ENCODE results near the gene KLF16.

Gene KLF16

DNA sequence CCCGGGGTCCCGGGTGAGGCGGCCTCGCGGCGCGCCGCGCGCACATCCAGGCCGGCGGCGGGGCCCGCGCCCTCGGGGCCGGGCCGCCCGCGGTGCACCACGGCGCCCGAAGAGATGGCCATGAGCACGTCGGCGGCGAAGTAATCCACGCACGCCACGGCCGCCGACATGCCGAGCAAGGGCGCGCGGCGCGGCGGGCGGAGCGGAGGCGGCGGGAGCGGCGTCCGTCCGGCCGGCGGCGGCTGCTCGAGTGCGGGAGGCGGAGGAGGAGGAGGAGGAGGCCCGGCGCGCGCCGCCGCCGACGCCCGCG, at the start of gene KLF16:
TSS of gene KLF16 (minus strand) at position 252 of the 310 bp plus-strand sequence. CDS start at position 170, 82 bp downstream.
- H3K27ac ChIP-seq = peak within 1 kb of the TSS; percentile 93
- no peak for TF ChIP-seq ZFX (IDR thresholded peaks at IDR 0.05; ENCODE audit: borderline replicate concordance)
- TF ChIP-seq, protein P1, sequence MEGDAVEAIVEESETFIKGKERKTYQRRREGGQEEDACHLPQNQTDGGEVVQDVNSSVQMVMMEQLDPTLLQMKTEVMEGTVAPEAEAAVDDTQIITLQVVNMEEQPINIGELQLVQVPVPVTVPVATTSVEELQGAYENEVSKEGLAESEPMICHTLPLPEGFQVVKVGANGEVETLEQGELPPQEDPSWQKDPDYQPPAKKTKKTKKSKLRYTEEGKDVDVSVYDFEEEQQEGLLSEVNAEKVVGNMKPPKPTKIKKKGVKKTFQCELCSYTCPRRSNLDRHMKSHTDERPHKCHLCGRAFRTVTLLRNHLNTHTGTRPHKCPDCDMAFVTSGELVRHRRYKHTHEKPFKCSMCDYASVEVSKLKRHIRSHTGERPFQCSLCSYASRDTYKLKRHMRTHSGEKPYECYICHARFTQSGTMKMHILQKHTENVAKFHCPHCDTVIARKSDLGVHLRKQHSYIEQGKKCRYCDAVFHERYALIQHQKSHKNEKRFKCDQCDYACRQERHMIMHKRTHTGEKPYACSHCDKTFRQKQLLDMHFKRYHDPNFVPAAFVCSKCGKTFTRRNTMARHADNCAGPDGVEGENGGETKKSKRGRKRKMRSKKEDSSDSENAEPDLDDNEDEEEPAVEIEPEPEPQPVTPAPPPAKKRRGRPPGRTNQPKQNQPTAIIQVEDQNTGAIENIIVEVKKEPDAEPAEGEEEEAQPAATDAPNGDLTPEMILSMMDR (IDR thresholded peaks at IDR 0.05) = no peak

DNA sequence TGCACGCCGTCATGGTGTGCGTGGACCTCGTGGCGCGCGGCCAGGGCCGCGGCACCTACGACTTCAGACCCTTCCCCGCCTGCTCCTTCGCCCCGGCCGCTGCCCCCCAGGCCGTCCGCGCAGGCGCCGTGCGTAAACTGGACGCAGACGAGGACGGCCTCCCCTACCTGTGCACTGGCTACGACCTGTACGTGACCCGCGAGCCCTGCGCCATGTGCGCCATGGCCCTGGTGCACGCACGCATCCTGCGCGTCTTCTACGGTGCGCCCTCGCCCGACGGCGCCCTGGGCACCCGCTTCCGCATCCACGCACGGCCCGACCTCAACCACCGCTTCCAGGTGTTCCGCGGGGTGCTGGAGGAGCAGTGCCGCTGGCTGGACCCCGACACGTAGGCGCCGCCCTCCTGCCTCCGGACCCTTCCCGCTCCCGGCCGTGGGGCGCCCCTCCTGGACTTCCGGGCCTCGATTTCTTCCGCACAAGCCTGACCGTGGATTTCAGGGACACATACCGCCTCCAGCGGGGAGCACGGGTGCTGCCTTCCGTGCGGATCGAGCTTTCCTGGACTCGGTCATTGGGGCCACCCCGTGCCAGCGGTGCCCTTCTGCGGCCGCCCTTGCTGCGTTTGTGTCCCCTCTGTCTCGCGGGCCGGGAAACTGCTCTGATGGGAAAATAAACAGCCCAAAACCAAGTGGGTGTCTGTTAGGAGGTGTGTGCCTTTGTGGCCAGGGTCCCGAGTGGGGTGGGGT, 49.6 kb upstream of the KLF16 start:
- H3K27ac ChIP-seq = no peak overlapping the region
- no peak for TF ChIP-seq ZFX (IDR thresholded peaks at IDR 0.05; ENCODE audit: borderline replicate concordance)
- TF ChIP-seq, protein P1 (IDR thresholded peaks at IDR 0.05) = no peak

DNA sequence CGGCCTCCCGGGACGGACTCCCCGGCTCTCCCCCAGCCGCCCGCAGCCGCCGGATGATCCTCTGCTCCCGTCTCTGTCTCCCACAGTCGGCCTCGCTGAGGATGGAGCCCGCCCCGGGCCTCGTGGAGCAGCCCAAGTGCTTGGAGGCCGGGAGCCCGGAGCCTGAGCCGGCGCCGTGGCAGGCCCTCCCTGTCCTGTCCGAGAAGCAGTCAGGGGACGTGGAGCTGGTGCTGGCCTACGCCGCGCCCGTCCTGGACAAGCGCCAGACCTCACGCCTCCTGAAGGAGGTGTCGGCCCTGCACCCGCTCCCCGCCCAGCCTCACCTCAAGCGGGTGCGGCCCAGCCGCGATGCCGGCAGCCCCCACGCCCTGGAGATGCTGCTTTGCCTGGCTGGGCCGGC, 48.6 kb upstream of the KLF16 start:
- TF ChIP-seq ZFX (IDR thresholded peaks at IDR 0.05; ENCODE audit: borderline replicate concordance) = no peak
- TF ChIP-seq, protein P1 (IDR thresholded peaks at IDR 0.05) = no peak
- H3K27ac ChIP-seq = no peak overlapping the region

DNA sequence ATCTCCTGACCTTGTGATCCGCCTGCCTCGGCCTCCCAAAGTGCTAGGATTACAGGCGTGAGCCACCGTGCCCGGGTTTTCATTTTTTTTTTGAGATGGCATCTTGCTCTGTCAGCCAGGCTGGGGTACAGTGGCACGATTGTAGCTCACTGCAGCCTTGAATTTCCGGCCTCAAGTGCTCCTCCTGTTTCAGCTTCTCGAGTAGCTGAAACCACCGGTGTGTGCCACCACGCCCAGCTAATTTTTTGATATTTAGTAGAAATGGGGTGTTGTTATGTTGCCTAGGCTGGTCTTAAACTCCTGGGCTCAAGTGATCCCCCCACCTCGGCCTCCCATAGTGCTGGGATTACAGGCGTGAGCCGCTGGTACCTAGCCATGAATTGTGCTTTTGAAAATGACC, 47.7 kb upstream of the KLF16 start:
- no peak for TF ChIP-seq ZFX (IDR thresholded peaks at IDR 0.05; ENCODE audit: borderline replicate concordance)
- TF ChIP-seq, protein P1 (IDR thresholded peaks at IDR 0.05) = no peak
- H3K27ac ChIP-seq = no peak overlapping the region

DNA sequence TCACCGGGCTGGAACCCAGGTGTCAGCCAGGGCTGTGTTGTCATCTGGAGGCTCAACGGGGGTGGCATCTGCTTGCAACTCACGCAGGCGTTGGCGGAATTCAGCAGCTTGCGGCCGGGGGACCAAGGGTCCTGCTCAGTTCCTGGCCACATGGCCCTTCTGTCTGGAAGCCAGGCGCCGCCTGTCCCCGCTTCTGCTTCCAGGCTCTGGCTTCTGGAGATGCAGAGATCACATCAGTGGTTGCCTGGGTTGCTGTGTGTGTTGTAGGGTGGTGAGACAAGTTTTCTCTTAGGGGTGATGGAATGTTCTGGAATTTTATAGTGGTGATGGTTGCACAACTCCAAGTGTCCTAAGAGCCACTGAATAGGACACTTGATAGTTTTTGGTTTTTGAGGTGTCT, 46.8 kb upstream of the KLF16 start:
- TF ChIP-seq, protein P1 (IDR thresholded peaks at IDR 0.05) = no peak
- no peak for TF ChIP-seq ZFX (IDR thresholded peaks at IDR 0.05; ENCODE audit: borderline replicate concordance)
- no peak overlapping the region for H3K27ac ChIP-seq

DNA sequence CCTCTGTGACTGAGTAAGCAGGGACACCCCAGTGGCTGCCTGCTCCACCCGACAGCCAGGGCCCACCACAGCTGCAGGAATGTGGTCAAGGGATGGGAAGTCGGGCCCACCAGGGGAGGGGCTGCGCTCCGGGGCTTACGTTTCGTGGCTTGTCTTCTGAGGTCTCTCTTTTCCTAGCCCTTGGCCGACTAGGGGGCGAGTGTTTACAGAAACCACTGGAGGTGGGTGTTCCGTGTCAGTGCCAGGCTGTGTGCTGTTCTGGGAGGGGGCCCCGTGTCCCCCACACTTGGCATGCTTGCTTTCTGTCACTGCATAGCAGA, 46.3 kb upstream of the KLF16 start:
- no peak overlapping the region for H3K27ac ChIP-seq
- TF ChIP-seq, protein P1 (IDR thresholded peaks at IDR 0.05) = no peak
- TF ChIP-seq ZFX (IDR thresholded peaks at IDR 0.05; ENCODE audit: borderline replicate concordance) = no peak

DNA sequence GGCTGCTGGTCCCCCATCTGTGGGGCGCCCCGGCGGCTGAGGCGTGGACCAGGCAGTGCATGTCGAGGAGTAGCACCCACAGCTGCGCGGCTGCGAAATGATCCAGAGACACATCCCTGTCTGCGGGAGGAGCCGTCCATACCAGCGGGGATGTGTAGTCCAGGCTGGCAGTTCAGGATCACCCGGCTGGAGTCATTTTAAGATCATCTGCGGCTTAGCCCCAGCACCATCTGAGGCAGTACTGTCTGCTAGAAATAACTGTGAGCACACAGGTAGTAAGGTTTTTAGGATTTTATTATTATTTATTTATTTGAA, 44.9 kb upstream of the KLF16 start:
- no peak for TF ChIP-seq ZFX (IDR thresholded peaks at IDR 0.05; ENCODE audit: borderline replicate concordance)
- TF ChIP-seq, protein P1 (IDR thresholded peaks at IDR 0.05) = no peak
- no peak overlapping the region for H3K27ac ChIP-seq
